ENCODE data around the gene FAM20B.
A peak's percentile ranks its signal among the peaks of the same experiment; 100 is the strongest.

Gene FAM20B

DNA sequence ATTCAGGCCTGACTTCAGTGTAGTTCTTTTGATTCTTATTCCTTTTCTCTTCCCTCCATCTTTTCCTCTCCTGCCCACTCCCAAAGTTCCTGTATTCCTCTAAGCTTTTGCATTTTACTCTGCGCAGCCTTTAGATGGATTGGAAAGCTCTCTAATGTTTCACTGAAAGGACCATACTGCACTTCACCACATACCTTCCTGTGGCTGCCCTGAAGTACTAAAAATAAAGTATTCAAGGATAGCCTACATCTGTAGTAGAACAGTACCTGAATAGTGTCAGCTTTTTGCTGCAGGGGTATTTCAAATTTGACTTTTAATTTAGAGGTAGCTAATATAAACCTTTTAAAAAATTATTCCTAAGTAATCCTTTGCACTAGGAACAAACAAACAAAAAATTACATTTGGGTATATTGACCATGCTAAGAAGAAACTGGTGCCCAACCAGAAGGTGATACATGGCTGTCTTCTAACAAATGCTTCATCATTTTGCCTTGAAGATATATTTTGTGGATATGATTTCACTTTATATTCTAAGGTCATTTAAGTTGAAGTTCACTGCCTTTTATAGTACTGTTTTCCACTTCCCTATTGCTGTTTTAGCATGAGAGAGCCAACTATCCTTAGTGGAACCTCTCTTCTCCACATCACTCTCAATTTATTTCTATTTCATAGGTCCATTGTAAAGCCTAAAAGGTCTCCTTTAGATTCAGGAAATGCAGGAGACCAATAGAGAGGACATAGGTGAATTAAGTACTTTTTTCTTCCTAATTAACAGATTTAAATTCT, 22.8 kb downstream of the FAM20B start:
- no peak for DNase-seq (ENCODE audit: low spot score)

DNA sequence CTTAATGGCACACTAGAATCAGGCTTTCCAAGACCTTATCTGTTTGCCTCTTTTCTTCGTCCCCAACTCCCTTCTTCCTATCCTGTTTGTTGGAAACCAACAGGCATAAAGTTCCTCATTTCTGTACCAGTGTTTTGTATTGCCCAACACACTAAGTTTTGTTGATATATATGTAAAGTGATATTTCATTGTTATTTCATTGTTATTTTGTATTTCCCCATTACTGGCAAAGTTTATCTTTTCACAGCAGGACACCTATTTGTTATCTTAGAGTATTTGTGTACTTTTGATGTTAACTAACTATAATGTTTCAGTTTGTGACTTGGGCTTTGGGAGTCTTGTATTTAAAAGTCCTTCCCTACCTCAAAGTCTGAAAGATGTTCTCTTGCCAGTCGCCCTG, 27.1 kb downstream of the FAM20B start:
- no peak for DNase-seq (ENCODE audit: low spot score)

DNA sequence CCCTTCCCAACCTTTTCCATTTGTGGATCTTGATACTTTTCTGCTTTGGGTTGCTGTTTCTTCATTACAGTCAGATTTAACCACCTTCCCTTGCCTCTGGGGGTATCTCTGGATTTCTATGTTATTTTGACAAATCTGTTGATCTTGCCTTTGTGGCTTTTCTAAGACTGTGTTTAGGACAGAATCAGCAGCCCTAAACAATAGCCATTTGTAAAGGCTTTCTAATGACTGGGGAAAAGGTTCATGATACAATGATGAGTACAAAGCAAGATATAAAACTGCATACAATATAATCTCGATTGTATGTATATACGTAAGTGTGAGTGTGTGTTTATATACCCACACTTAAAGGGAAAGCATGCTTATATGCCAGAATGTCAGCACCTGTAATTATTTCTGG, 27.8 kb downstream of the FAM20B start:
- DNase-seq (ENCODE audit: low spot score): no peak

DNA sequence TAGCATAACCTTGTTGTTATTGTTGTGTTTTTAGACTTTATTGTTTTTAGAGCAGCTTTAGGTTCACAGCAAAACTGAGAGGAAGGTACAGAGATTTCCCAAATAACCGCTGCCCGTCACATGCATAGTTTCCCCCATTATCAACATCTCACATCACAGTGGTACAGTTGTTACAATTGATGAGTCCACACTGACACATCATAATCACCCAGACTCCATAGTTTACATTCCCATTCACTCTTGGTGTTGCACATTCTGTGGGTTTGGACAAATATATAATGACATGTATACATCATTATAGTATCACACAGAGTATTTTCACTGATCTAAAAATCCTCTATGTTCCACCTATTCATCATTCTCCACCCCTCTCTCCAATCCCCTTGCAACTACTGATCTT, 30.2 kb downstream of the FAM20B start:
- no peak for DNase-seq (ENCODE audit: low spot score)

DNA sequence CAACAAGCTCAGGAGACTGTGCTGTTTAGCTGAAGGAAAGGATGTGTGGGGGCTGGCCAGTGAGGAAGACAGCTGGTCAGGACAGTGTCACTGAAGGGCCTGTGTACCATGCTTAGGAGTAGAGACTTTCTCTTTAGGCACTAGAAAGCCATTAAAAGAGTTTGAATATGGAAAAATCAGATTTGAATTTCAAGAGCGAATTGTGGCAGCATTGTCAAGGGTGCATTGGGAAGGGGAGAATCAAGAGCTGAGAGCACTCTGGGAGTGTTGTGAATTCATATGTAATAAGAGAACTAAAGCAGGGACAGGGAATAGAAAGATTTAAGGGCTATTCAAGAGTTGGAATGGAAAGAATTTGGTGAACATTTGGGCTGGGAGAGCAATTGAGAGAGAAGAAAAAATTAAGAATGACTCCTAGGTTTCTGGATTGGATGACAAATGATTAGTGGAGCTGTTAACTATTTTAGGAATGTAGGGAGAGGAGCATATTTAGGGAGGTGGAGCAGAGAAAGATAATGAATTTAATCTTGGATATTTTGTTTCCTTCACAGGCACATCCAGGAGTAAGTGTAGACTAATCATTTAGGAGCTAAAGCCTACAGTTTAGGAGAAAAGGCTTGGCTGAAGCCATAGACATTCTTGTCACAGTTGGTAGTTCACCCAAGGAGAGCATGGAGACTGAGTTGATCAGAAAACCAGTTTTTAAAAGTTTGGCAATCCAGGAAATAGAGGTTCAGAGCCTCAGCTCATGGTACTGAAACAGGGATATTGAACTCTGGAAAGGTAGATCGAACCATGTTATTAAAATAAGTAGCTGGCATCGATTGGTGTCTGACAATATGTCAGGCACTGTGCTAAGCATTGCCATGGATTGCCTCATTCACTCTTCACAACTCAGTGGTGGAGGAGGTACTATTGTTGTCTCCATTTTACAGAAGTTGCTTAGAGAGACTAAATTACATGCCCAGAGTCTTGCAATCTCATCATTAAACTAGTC, 33.1 kb downstream of the FAM20B start:
- no peak for DNase-seq (ENCODE audit: low spot score)

DNA sequence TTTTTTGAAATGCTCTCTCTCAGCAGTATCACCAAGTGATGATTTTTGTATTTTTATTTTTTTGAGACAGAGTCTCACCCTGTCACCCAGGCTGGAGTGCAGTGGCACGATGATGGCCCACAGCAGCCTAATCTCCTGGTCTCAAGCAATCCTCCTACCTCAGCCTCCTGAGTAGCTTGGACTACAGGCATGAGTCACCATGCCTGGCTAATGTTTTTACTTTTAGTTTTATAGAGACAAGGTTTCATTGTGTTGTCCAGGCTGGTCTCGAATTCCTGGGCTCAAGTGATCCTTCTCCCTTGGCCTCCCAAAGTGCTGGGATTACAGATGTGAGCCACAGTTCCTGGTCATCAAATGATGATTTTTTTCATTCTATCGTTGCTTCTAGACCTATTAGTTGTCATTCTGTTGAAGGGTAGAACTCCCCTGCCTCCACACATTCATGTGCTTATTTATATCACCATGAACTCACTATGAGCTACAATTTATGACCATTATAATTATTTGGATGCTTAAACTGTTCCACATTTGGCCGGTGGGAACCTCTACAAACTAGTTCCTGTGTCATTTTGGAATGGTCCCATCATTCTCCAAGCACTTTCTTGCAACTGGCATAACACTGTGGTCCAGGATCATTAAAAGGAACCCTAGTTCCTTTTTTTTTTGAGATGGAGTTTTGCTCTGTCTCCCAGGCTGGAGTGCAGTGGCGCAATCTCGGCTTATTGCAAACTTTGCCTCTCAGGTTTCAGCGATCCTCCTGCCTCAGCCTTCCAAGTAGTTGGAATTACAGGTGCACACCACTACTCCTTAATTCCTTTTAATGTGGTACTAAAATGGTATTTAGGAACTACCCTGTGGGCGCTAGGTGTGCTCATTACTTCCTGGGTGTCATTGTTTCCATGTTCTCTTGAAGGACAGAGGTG, 35.9 kb downstream of the FAM20B start:
- DNase-seq (ENCODE audit: low spot score): no peak

DNA sequence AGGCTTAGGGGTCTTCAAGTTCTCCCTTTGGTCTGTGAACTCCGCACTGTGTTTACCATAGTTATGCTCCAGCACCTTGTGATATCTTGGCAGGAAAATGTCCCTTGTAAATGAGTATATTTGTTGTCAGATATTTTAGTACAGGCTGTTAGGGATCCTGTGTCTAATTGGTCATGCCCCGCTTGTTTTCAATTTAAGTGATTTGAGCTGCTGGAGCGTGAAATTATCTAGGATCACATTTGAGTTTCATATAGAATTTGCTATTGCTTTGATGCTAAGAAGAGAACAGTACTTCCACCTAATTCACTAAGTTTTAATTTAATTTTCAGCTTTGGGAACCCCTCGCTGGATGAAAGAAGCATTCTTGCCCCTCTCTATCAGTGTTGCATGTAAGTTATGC, 40.8 kb downstream of the FAM20B start:
- DNase-seq (ENCODE audit: low spot score): no peak

DNA sequence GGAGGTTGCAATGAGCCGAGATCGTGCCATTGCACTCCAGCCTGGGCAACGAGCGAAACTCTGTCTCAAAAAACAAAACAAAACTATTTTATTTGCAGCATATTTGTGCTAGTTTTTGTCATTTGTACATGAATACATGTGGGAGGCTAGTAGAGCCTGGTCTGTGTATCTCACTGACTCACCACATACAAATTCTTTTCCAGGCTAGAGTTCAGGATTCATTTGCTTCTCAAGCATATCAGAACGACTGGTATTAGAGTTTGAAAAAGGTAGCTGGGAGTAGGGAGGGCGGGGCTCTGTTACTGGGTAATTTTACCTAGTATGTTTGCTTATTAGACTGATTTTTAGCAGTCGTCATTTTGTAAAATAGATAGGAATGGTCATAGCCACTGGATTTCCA, 51.7 kb downstream of the FAM20B start:
- DNase-seq (ENCODE audit: low spot score): no peak

DNA sequence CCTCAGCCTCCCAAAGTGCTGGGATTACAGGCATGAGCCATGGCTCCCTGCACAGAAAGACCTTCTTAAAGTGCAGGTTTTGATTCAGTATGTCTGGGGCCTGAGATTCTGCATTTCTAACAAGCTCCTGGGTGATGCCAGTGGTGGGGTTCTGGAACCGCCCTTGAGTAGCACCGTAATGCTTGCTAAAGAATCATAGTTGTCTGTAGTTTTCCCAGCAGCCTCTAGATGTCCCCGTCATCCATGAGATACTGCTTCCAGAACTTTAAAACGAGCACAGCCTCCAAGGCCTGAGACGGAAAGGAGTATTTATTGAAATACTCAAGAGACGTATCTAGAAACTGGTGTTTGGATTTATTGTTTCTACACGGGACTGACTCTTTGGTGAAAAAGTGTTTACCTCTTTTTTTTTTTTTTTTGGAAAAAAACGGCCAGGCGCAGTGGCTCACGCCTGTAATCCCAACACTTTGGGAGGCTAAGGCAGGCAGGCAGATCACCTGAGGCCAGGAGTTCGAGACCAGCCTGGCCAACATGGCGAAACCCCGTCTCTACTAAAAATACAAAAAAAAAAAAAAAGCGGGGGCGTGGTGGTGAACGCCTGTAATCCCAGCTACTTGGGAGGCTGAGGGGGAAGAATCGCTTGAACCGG, 53.5 kb downstream of the FAM20B start:
- DNase-seq (ENCODE audit: low spot score): peak; percentile 68

DNA sequence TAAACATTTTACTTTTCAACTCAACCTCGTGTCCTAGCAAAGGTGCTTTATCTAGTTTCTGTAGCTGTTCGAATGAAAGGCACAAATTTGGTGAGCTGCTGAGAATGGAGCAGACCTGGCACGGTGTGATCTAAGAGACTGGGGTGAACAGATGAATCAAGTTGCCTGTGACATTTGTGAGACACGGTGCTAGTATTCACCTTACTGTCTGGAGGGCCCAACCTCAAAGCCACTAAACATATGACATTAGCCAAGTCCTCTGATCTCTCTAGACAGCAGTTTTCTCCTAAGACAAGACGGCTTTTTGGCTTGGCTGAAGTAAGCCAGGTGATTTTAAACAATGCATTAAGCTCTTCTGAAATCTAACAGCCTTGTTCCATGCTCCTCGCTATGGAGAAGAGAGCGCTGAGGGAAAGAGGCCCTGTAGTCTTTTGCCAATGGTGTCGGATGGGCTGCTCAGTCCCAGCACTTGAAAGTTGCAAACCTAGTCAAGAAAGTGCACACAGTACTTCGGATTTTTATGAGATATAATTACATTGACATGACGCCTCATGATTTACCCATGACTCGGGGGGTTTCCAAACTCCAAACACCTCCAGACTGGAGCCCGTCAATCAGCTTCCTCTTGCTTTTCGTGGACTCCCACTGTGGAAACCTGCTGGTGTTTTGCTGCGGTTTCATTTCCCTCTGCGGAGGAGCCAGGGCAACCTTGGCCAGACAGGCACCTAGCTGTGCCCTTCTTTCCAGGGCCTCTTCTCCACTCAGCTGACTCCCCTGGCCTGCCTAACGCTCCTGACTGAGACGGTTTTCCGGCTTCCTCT, 55.4 kb downstream of the FAM20B start:
- DNase-seq (ENCODE audit: low spot score): no peak

DNA sequence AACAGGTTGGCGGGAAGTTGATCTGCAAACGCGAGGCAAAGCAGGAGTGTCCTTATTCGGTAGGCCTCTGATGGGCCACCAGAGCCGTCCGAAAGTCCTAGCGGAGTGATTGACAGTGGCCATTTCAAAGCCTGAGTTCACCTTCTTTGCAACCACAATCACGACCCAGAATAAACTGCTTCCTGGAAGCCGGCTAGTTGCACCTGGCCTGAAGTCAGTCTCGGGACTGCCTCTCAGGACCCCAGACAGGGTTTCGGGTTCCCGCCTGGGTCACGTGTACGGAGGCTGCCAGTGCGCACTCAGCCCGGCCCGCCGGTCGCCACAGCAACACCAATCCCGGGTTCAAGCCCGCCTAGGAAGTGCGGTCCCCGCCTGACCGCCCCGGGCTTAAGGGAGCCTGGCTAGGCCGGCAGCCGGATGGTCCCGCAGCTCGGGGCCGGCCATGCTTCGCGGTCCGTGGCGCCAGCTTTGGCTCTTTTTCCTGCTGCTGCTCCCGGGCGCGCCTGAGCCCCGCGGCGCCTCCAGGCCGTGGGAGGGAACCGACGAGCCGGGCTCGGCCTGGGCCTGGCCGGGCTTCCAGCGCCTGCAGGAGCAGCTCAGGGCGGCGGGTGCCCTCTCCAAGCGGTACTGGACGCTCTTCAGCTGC, 56.1 kb downstream of the FAM20B start, which contains the start of gene TOR3A:
TSS of gene TOR3A (plus strand) at position 384 of the 646 bp plus-strand sequence. CDS start at position 443, 59 bp downstream.
- DNase-seq (ENCODE audit: low spot score): peak; percentile 84

DNA sequence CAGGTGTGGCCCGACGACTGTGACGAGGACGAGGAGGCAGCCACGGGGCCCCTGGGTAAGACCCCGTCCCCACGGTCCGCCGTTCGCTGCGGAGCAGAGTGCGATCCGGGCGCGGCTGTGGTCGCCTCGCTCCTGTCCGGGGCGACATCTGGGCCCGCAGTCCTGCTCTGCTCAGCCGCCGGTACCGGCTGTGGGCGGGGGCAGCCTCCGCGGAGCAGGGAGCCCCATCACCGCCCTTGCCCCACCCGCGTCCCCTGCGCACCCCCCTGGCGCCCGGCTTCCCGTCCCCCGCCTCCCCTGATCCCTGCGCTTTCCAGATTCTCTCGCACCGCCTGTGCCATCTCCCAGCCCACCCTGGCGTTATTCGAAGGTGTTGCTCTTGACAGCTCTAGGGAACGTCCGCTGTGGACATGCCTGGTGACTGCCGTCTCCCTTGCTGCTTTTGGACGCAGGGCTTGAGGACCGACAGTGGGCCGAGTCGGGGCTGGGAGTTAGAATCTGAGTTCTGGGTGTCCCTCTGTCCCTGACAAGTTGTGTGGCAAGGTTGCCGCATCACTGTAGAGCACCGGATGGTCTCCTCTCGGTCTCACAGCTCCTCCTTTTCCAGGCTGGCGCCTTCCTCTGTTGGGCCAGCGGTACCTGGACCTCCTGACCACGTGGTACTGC, 56.8 kb downstream of the FAM20B start:
- DNase-seq (ENCODE audit: low spot score): peak; percentile 37

DNA sequence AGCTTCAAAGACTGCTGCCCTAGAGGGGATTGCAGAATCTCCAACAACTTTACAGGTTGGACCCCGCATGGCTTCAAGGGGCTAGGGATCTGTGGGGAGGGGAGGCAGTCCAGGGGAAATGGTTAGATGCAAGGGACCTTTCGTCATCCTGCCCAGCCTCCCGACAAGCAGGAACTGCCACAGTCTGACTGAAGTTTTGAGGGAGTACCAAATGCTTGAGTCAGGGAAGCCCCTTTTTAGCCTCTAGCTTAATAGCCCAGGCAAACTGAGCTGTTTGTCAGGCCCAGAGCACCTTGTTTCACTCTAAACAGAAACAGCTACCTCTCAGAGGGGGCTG, 57.3 kb downstream of the FAM20B start:
- DNase-seq (ENCODE audit: low spot score): peak; percentile 5

DNA sequence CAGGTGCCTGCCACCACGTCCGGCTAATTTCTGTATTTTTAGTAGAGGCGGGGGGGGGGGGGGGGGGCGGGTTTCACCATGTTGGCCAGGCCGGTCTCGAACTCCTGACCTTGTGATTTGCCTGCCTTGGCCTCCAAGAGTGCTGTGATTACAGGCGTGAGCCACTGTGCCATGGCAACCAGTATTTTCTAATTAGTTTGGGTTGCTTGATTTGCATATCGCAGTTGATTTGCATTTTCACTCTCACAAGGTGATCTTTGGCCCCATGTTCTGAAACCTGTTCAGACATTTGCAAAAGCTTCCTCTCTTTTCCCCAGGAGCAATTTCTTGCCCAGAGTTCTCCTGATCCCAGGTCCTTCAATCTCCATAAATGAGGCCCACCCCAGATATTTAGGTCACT, 57.8 kb downstream of the FAM20B start:
- no peak for DNase-seq (ENCODE audit: low spot score)

DNA sequence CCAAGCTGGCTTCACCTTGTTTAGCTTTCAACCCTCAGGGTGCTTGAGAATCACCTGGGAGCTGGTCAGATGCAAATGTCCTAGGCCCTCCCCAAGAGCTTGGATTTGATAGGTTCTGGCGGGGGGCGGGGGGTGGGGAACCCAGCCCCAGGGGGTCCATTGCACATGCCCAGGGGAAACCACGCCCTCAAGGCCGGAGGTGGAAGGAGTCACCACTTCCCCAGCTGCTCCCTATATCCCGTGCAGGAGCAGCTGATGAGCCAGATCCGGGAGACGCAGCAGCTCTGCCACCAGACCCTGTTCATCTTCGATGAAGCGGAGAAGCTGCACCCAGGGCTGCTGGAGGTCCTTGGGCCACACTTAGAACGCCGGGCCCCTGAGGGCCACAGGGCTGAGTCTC, 62.0 kb downstream of the FAM20B start:
- DNase-seq (ENCODE audit: low spot score): no peak

DNA sequence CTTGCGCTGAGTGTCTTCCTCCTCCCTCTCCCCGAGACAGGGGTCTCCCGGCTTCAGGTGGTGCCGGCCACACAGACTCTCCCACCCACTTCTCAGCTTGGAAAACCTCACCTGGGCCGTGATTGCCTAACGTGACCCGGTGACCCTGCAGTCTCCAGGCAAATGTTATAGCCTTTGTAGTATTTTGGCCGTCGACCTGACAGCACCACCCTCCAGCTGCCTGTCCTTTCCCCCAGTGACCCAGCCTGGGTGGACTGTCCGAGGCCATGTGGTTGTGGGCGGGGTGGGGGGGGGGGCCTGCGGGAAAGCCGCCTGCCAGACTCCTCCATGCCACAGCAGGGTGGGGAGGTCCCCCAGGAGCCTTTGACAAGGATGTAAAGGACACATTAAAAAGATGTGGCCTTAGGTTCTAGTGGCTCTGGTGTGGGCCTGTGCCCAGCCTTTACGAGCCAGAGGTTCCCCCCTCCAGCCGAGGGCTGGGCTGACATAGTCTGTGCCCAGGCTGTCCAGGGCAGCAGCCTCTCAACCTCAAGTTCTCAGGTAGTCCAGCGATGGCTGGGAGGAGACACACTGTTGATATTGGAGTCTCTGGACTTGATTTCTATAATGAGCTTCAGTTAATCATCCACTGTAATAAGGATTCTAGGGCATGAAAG, 64.3 kb downstream of the FAM20B start:
- no peak for DNase-seq (ENCODE audit: low spot score)

DNA sequence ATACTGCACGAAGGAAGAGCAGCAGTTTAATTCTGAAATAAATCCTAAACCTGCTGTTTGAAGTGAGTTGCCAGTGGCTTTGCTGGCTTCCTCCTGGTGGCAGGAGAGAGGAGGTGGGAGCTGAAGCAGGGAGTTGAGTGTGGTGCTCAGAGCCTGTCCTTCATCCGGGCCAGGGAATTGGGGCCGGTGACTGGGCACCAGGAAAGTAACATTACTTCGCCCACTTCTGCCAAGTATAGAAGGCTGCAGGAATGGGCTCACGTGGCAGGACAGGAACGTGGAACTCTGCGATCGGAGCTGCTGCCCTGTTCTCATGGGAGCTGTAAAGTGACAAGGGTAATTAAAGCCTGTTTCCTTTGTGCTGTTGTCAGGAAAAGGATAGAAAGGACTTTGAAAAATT, 64.8 kb downstream of the FAM20B start:
- no peak for DNase-seq (ENCODE audit: low spot score)

DNA sequence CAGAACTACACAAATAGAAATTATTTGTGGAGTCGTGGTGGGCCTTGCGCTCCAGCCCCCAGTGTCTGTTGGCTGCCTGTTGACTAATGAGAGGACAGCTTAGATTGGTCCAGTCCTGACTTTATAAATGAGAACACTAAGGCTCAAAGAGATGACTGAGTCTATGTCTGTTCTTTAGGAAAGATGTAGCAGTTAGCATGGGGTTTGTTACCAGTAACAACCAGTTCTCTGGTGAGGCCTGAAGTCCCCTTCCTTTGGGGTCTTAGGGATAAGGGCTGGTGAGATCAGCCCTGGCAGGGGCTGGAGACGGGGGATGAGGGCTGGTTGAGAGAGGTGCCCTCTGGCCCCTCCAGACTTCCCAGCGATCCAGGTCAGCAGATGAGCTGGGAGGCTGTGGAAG, 65.2 kb downstream of the FAM20B start:
- no peak for DNase-seq (ENCODE audit: low spot score)

DNA sequence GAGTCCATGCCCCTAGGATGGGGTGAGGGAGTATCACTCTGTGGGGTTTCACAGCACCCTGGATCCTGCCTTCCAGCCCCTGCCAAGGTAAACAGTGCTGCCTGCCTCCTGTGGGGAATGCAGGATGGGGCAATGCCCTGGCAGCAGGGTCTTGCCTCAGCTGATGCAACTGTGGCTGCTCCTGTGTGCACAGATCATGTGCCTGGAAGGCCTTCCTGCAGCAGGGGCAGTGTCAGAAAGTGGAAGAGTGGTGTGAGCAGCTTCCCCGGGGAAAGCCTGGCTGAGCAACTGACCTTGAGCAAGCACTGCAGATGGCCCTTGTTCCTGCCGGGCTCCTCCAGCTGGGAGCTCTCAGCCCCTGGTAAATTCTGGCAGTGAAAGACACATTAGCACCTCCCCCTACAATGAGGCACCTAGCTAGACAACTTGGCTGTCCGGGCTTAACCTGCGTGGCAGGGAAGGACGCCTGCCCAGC, 66.0 kb downstream of the FAM20B start:
- DNase-seq (ENCODE audit: low spot score): no peak

Measured in SW480 (cell line).